ENCODE measurements around the gene KDM4C.

KDM4C gene

DNA sequence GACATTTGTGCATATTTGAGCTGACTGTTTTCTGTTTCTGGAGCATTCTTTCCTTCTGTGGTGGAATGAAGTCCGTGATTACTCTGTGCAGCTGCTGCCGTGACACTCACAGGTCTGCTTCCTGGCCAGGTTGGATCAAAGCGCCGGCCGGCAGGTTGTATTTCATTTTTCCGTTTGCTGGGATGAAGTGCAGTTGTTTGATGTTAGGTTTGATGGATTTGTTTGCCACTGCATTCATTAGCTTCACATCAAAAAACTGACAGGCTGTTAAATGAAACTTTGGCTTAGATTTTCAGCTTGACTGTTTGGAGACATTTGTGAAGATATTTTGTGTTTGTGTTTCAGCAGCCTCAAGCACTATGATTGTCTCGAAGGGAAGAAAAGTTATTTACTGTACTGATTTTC, 140.1 kb downstream of the KDM4C start:
- in situ Hi-C loops (cut with MboI; ENCODE audit: low sequenced_read_pairs), result no loop called here

DNA sequence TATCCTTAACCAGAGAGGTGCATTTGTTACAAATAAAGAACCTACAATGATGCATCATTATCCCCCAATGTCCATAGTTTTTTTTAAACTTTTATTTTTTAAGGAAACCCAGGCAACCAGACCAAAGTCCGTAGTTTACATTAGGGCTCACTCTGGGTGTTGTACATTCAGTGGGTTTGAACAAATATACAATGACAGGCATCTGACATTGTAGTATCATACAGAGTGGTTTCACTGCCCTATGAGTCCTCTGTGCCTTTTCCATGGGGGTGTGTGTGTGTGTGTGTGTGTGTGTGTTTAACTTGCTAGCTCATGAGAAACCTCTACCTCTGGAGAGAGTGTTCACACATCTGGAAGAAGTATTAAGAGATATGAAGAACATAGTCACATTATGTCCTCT, 141.5 kb downstream of the KDM4C start:
- in situ Hi-C loops (cut with MboI; ENCODE audit: low sequenced_read_pairs), result no loop called here

DNA sequence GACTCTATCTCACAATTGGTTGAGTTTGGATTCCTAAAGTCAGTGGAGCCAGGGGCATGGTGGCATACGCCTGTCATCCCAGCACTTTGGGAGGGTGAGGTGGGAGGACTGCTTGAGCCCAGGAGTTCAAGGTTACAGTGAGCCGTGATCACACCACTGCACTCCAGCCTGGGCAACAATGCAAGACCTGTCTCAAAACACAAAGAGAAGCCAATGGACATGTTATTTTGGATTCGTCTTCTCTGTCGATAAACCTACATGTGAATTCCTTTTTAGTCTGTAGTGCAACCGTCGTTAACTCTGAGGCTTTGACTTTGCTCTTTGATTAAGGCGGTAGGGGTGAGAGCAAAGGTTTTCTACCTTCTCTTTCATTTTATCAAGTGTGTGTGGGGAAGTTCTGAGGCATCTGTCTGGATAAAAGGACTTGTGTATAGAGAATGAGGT, 142.7 kb downstream of the KDM4C start:
- in situ Hi-C loops (cut with MboI; ENCODE audit: low sequenced_read_pairs), result no loop called here

DNA sequence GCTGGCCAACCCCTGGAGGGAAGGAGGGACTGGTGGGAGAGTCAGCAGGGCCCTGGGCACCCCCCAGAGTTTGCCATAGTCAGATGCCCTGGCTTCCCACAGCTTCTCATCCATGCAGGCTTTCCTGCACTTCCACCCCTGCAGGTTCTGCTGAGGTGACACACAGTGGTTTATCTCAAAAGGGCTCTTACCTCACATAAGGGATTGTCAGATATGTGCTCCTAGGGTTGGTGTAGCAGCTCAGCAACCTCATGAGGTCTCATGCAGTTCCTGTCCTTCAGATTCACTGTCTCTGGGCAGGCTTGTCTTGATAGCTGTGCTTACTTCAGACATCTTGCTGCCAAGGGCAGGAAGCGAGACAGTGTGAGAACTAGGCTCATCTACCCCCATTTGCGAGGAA, 143.4 kb downstream of the KDM4C start:
- in situ Hi-C loops (cut with MboI; ENCODE audit: low sequenced_read_pairs), result no loop called here

DNA sequence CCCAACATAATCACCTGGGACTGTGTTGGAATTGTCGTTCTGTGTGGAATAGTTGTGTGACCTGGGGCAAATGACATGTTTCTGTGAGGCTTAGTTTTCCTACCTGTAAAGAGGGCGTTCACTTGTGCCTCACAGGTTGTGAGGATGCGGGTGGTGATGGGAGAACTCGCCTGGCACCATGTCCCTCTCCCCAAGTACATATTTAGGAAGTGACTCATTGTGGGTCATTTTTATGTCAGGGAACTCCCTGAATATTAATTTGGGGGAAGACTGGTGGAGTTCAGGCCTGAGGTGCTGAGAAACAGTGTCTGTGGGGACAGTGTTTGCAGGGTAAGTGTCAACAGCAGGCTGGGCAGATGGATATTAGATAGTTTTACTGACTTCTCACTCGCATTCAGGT, 144.7 kb downstream of the KDM4C start:
- in situ Hi-C loops (cut with MboI; ENCODE audit: low sequenced_read_pairs), result no loop called here

- in situ Hi-C loops (cut with MboI; ENCODE audit: low sequenced_read_pairs), result no loop called here
Observed at GRCh38 chr9:6904371-6904770, 146.6 kb downstream of the KDM4C start.

- in situ Hi-C loops (cut with MboI; ENCODE audit: low sequenced_read_pairs), result no loop called here
Observed at GRCh38 chr9:6905850-6906375, 148.1 kb downstream of the KDM4C start.

DNA sequence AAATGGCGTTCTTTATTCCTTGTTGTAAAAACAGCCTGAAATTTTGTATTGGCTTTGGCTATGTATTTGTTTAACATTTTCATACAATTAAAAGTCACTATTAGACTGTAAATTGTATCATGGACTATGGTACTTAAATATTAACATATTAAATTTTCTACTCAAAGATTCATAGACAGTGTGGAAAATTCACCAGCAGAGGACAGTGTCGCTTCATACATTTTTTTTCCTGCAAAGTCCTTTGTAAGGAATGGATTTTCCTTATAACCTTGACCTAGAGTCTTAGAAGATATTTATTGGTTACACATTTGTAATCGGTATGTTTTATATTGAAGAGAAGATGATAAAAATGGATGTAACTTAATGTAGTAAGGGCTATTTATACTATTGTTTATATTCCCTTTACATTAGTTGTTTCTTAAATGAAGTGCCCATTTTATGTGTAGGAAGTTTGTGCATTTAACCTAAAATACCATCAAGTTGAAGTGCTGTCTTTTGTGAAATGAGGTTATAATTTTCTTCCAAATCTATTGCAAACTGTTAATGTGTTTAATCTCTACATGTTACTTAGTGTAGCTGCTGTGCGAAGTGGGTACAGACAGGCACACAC, 150.1 kb downstream of the KDM4C start:
- in situ Hi-C loops (cut with MboI; ENCODE audit: low sequenced_read_pairs), result no loop called here

DNA sequence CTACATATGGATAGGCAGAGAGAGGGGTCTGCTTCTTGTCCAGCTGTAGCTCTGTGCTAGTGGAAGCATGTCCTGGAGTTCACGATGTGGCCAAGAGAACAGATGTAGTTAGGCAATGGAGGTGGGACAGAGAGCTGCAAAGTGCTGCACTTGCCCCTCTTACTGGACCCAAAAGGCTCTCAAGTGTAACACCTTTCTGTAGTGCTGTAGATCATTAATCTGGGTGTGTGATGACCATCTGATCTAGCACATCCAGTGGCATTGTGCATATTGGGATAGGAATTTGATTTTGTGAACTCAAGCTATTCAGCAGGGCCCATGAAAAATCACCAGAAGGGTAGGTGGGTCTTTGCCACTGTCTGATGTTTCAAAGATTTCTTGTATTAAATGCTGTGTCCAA, 151.4 kb downstream of the KDM4C start:
- in situ Hi-C loops (cut with MboI; ENCODE audit: low sequenced_read_pairs), result no loop called here

DNA sequence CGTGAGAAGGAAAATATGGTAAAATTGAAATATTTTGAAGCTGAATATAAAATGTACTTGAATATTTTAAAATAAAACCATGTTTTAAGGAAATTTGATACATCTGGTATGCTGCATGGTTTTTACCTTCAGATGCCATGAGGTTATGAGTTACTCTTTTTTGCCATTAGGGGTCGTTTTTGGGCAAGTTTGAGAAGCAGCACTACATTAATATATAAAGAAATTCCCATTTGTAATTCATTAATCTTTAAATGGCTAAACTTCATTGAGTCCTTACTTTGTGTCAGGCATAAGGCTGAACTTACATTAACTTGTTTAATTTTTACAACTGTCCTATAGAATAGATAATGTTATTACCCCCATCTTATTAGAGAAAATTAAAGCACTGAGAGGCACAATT, 152.3 kb downstream of the KDM4C start:
- in situ Hi-C loops (cut with MboI; ENCODE audit: low sequenced_read_pairs), result no loop called here

GRCh38 chr9:6910497-6910896, 152.7 kb downstream of the KDM4C start:
- in situ Hi-C loops (cut with MboI; ENCODE audit: low sequenced_read_pairs), result no loop called here

GRCh38 chr9:6911901-6912638, 154.3 kb downstream of the KDM4C start:
- in situ Hi-C loops (cut with MboI; ENCODE audit: low sequenced_read_pairs), result no loop called here

GRCh38 chr9:6915635-6916034, 157.9 kb downstream of the KDM4C start:
- in situ Hi-C loops (cut with MboI; ENCODE audit: low sequenced_read_pairs), result no loop called here

- in situ Hi-C loops (cut with MboI; ENCODE audit: low sequenced_read_pairs), result no loop called here
Observed at GRCh38 chr9:6917162-6917561, 159.4 kb downstream of the KDM4C start.

DNA sequence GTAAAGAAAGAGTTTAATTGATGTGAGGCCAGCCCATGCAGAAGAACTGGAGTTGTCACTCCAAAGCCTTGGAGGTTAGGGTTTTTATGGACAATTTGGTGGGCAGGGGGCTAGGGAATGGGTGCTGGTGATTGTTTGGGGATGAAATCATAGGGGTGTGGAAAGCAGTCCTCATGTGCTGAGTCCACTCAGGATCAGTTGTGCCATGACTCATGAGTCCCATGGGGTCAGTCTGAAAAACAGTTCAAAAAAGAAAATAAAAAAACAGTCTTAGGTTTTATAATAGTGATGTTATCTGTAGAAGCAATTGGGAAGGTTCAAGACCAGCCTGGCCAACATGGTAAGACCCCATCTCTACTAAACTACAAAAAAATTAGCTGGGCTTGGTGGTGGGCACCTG, 162.3 kb downstream of the KDM4C start:
- in situ Hi-C loops (cut with MboI; ENCODE audit: low sequenced_read_pairs), result no loop called here

DNA sequence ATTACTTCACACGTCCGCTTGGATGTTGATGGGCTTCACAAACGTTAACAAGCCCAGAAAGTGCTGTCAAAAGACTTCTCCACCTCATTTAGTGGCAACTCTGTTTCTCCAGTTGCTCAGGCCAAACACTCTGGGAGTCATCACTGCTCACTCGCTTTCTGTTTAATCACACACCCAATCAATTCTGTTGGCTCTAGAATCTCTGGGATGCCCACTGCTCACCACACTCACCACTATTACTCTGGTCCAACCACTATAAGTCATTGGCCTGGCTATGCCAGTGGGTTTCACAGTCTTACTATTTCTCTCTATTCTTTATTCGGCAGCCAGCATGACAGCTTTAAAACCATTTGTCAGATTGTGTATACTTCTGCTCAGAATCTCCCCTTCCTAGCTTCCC, 163.5 kb downstream of the KDM4C start:
- in situ Hi-C loops (cut with MboI; ENCODE audit: low sequenced_read_pairs), result no loop called here

DNA sequence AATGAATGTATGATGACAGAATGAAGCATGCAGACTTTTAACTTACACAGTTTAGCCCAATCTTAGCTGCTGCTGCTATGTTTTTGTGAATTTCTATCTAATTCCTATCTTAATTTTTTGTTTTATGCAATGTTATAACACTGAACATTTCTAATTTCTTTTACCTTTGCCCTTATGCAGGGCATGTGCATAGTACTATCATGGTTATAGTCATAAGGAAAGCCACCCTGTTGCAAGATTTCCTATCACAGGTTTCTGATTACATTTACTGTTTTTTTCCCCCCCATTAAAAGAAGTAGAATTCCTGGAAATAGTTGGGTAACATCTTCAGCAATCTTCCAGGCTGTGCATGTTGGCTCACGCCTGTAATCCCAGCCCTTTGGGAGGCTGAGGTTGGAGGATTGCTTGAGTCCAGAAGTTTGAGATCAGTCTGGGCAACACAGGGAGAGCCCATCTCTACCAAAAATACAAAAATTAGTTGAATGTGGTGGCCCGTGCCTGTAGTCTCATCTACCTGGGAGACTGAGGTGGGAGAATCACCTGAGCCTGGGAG, 164.4 kb downstream of the KDM4C start:
- in situ Hi-C loops (cut with MboI; ENCODE audit: low sequenced_read_pairs), result no loop called here

DNA sequence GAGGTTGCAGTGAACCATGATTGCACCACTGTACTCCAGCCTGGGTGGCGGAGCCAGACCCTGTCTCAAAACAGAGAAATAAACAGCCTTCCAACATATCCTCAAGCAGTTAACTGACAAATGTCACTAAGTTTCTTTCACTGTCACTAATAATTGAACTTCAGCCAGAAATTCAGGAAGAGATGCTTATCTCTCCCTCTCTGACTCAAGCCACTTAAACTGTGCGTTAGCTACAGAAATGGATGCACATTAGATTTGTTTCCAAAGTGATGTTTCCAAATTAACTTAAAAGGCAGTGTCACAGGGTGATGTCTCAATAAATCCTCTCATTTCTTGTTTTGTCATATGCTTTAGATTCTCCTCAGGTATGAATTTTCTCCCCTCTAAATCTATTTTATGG, 164.9 kb downstream of the KDM4C start:
- in situ Hi-C loops (cut with MboI; ENCODE audit: low sequenced_read_pairs), result no loop called here

GRCh38 chr9:6923086-6923485, 165.3 kb downstream of the KDM4C start:
- in situ Hi-C loops (cut with MboI; ENCODE audit: low sequenced_read_pairs), result no loop called here

- in situ Hi-C loops (cut with MboI; ENCODE audit: low sequenced_read_pairs), result no loop called here
Observed at GRCh38 chr9:6924149-6924548, 166.4 kb downstream of the KDM4C start.

DNA sequence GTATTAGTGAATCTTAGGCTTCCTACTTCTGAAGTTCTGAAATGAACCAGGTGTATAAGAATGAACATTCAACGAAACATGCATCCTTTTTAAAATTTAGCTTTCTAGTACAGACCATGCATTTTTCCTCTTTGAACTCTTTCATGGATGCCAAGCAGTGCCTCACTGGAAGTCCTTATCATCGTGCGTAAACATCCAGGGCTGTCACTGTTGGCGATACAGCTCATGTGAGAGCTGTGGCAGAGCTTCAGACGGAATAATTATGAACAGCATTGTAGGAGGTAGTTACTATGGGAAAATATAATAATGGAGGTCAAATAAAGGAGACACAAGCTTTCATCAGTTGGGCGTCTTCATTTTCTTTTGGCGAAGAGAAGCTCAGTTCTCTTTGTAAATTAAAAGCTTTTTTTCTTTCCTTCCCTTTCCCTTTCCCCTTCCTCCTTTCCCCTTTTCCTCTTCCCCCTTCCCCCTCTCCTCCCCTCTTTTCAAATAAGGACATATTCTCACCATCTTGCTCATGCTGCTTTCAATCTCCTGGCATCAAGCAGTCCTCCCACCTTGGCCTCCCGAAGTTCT, 167.3 kb downstream of the KDM4C start:
- in situ Hi-C loops (cut with MboI; ENCODE audit: low sequenced_read_pairs), result no loop called here

DNA sequence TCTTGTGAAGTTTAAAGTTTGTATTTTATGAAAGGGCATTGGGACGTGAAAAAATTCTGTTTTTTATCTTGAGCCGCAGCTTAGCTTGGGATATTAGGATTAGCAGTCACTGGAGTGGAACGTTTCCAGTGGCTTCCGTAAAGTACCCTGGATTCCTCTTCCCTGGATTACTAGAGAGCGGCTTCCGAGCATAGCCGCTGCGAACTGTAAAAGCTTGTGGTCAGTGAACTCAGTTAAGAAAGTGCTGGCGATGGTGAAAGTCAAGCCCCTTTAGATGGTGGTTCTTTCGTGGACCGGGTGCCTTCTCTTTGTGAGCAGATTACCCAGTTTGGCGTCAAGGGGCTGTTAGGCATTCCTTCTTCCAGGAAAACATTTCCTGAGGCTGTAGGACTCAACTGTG, 168.1 kb downstream of the KDM4C start:
- in situ Hi-C loops (cut with MboI; ENCODE audit: low sequenced_read_pairs), result no loop called here
